NT2/D1 (cell line): ENCODE results near the gene PTPRG.

Source experiments
- SUZ12 ChIP-seq: IDR thresholded peaks from 2 replicates; pipeline ENCODE4 v1.6.1; 2011; ENCODE audit not compliant: insufficient read length, insufficient read depth; ENCODE audit errors: extremely low read depth
- YY1 ChIP-seq: IDR thresholded peaks from 2 replicates; pipeline ENCODE4 v1.6.1; 2011; ENCODE audit not compliant: insufficient read length, insufficient read depth
- ZNF274 ChIP-seq: IDR thresholded peaks from 2 replicates; pipeline ENCODE4 v1.6.1; 2011; ENCODE audit warnings: mild to moderate bottlenecking, low read depth, low read length

- TF ChIP-seq ZNF274 (no peak), YY1 (no peak), SUZ12 (no peak)
Measured at GRCh38 chr3:61983479-61983878, 422.1 kb downstream of the PTPRG start.
